HepG2 (cell line): ENCODE measurements around the gene CRAT.

Source experiments
- BHLHE40 ChIP-seq: IDR thresholded peaks from 2 replicates; pipeline ENCODE4 v1.6.1; 2011; ENCODE audit warnings: low read length, improper control_type of control experiment
- CTCF ChIP-seq: sonication (generic); formaldehyde crosslinking; IDR thresholded peaks from 2 replicates; pipeline ENCODE4 v1.5.0; 2020; ENCODE audit warnings: mild to moderate bottlenecking, missing genetic modification reagents, moderate library complexity
- EZH2 ChIP-seq: conservative IDR thresholded peaks from 2 replicates; pipeline ENCODE4 v1.6.1; 2012; ENCODE audit warnings: mild to moderate bottlenecking, low read depth, low read length, moderate library complexity
- GRHL1 ChIP-seq: sonication (generic); formaldehyde crosslinking; conservative IDR thresholded peaks from 2 replicates; pipeline ENCODE4 v1.8.0; 2022; ENCODE audit warnings: missing genetic modification reagents
- MAX ChIP-seq: IDR thresholded peaks from 2 replicates; pipeline ENCODE4 v1.6.1; 2012; ENCODE audit warnings: inconsistent platforms
- NFYB ChIP-seq: sonication (generic); formaldehyde crosslinking; IDR thresholded peaks from 2 replicates; pipeline ENCODE4 v1.4.0; 2020; ENCODE audit warnings: missing genetic modification reagents
- POLR2AphosphoS5 ChIP-seq: IDR thresholded peaks from 2 replicates; pipeline ENCODE4 v1.6.1; 2012; ENCODE audit warnings: low read depth, low read length
- RFX3 ChIP-seq: IDR thresholded peaks from 2 replicates; pipeline ENCODE4 v1.6.1; 2016; ENCODE audit warnings: missing biosample characterization, missing genetic modification reagents
- SMARCE1 ChIP-seq: fragments of 450-650 bp; IDR thresholded peaks from 2 replicates; pipeline ENCODE4 v1.6.1; 2017; ENCODE audit warnings: borderline replicate concordance
- TARDBP ChIP-seq: sonication (generic); formaldehyde crosslinking; IDR thresholded peaks from 2 replicates; pipeline ENCODE4 v1.8.0; 2022; ENCODE audit warnings: mild to moderate bottlenecking, missing genetic modification reagents
- THAP9 ChIP-seq: sonication (generic); formaldehyde crosslinking; IDR thresholded peaks from 2 replicates; pipeline ENCODE4; 2020; ENCODE audit warnings: missing genetic modification reagents, mild to moderate bottlenecking, borderline replicate concordance
- TRIM24 ChIP-seq: sonication (generic); formaldehyde crosslinking; IDR thresholded peaks from 2 replicates; pipeline ENCODE4 v1.8.0; 2022; ENCODE audit warnings: mild to moderate bottlenecking, missing genetic modification reagents
- ZNF335 ChIP-seq: sonication (generic); formaldehyde crosslinking; IDR thresholded peaks from 2 replicates; pipeline ENCODE4 v1.4.0; 2020; ENCODE audit warnings: missing genetic modification reagents
- ZNF34 ChIP-seq: sonication (generic); formaldehyde crosslinking; IDR thresholded peaks from 2 replicates; pipeline ENCODE4 v1.4.0; 2020; ENCODE audit warnings: mild to moderate bottlenecking, missing genetic modification reagents, borderline replicate concordance

- TF ChIP-seq TRIM24 (CRISPR knock-in tag) (no peak), RFX3 (CRISPR knock-in tag) (no peak), CTCF (no peak), MAX (no peak), SMARCE1 (no peak), GRHL1 (CRISPR knock-in tag) (no peak), ZNF34 (no peak), BHLHE40 (no peak), POLR2AphosphoS5 (no peak), NFYB (CRISPR knock-in tag) (no peak), THAP9 (CRISPR knock-in tag) (no peak; the same call in 1 of the 2 replicates), ZNF335 (CRISPR knock-in tag) (no peak), EZH2 (no peak), TARDBP (CRISPR knock-in tag) (no peak)
Observed at GRCh38 chr9:129111528-129112151, 1.0 kb upstream of the CRAT start.
